HG03039 (cell line): ENCODE data around the gene XRCC5.
A peak's percentile ranks its signal among the peaks of the same experiment; 100 is the strongest.
"Not testable (repeated sequence)": the region's sequence is repeated elsewhere in the genome, so short reads cannot be mapped to it uniquely, and the experiment has no call there.

Source experiments
- ATAC-seq: cut with Tn5 transposase; IDR thresholded peaks from one replicate; pipeline ENCODE4 v1.9.1; 2021; ENCODE audit warnings: mild to moderate bottlenecking, moderate library complexity; ENCODE audit not compliant: unreplicated experiment

XRCC5 gene

DNA sequence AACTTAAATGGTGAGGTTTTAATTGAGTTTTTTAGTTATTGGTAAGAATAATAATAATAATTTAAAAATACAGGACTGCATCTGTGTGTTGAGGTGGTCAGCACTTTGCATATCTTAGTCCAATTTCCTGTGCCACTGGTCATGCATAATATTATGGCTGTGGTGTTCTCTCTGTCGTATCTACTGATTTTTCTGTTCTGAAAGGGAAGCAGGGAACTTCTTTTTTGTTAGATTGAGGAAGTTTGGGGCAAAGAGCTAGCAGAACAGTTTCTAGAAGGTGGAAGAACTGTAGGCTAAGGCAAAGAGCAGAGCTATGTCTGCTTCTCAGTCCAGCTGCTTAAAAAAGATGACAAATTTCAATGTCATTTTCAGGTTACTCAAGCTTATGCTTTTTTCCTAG, 74.3 kb downstream of the XRCC5 start:
- ATAC-seq, result no peak

- no peak for ATAC-seq
Measured at GRCh38 chr2:216188559-216188850, 79.4 kb downstream of the XRCC5 start.

GRCh38 chr2:216188956-216189355, 79.8 kb downstream of the XRCC5 start:
- ATAC-seq, result no peak

DNA sequence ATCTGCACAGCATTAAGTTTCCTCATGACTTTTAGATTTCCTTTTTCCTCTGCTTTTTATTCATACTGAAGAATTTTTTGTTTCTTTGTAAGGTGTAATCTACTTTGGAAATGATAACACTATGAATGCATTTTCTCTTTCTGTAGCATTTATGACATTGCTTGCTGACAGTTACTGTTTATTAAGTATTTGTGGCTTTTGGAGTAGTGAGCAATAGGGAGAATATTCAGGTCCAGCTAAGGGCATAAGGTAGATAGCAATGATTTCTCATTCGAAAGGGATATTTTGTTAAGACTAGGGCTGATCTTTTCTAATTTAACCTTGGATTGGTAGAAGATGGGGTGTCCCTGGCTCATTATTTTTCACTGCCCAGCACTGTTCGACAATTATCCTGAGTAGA, 80.3 kb downstream of the XRCC5 start:
- ATAC-seq, result no peak

- no peak for ATAC-seq
Measured at GRCh38 chr2:216192181-216192580, 83.0 kb downstream of the XRCC5 start.

DNA sequence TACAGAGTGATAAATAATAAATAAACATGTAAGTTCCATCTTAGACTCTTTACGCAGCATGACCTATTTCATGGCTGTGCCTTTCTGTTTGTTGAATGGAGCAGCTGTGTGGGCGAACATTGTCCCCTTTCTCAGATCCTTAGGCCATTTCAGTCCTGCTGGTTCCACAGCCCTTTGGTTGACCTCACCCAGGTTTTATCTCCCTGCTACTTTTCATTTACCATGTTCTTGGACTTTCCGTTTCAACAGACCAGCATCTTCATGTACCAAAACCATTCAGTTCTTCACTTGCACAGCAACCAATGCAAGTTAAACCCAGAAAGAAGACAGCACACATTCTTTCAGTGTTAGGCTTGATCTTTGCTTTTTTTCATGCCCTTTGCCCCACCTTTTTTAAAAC, 83.8 kb downstream of the XRCC5 start:
- no peak for ATAC-seq

GRCh38 chr2:216194013-216194412, 84.9 kb downstream of the XRCC5 start:
- ATAC-seq, result no peak

DNA sequence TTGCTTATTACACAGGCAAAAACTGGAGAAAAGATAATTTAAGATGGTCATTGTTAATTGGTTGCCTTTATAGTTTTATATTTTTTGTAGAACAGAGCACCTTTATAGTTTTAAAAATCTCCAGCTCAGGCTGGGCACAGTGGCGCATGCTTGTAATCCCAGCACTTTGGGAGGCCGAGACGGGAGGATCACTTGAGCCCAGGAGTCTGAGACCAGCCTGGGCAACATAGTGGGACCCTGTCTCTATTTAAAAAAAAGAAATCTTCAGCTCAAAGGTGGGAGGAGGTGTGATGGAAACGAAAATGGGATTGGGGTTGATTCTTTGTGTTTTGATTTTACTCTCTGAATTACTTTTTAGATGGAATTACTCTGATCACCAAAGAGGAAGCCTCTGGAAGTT, 85.4 kb downstream of the XRCC5 start:
- ATAC-seq, result no peak

- no peak for ATAC-seq
Measured at GRCh38 chr2:216195565-216196029, 86.4 kb downstream of the XRCC5 start.

DNA sequence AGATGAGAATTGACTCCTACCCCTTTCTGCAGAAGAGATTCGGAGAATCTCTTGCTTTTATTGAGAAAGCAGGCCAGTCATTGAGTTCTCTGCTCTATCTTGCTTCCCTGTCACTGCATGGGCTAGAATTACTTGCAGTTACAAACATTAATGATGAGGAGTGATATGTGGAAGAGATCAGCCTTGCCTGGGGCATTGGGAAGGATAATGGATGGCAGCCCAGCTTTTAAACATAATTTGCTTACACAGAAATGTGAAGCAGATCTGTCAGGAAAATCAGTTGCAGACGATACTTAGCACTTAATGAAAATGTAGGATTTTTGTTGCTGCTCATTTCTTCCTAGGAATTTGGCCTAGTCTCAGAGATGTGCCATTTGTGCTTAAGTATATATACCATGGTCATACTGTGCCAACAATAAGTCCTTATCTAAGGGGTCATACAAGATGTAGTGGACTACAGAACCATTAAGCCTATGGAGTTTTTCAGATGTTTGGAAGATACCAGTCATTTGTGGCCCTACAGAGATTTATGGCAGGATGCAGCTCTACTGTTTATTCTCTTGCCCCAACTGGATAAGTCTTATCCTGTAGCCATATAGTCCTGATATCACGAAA, 92.7 kb downstream of the XRCC5 start:
- ATAC-seq, result no peak

DNA sequence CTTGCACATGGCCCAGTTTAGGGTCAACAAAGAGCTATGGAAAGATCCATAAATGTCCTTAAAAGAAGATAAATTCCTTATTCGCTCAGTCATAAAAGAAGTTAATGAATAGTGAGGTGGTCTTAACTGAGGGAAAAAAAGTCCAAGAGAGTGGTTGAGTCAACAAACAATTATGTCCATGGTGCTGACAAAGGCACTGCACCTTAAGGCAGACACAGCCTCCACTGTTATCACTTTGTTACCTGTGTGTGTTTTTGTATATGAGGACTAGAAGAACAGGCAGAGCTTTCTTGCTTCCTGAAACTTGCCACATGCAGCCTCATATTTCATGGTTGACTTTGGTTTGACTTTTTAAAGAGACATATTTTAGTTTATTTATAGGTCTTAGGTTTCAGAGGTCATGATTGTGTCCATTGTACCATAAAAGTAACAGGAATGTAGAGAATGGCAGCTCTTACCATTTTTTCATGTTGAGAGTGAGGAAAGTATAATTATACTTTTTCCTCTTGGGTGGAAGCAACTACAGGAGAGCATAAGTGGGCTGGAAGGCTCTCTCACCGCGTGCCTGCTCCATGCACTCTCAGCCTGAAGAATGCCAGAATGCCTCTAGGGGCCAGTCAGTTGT, 93.6 kb downstream of the XRCC5 start:
- no peak for ATAC-seq

DNA sequence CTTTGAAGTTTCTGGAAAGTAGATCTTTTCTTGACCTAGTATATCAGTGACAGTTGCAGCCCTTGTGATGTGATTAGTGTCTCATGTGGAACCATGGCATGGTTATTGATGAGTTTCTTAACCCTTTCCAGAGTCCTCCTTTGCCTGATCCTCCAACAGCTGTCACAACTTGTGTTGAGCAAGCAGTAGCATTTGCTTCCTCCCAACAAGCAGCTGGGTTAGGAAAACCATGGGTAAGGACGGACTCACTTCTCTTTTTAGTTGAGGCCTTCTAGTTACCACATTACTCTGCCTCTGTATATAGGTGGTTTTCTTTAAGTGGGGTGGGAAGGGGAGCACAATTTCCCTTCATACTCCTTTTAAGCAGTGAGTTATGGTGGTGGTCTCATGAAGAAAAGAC, 96.3 kb downstream of the XRCC5 start:
- ATAC-seq, result peak; percentile 3

DNA sequence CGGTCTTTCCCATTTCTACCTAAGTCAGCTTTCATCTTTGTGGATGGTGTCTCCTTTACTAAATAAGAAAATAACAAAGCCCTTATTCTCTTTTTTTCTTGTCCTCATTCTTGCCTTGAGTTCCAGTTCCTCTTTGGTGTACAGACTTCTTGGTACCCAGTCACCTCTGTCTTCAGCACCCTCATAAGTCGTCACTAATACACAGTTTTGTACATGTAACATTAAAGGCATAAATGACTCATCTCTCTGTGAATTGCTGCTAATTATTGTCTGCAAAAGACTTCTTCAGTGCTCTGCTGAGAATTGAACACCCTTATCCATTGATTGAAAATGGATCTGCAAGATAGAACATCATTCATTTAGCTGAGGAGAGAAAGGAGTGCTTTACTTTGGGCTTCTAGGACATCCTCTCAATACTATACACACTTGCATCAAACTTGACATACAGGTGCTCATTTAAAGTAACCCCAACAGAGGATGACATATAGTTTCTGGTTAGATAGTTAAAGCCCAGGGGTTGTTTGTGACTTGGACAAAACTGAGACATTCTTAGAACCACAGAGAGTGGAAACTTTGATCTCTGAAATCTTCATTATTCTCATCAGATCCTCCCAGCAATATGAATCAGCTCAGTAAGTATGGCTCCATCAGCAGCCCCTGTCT, 97.0 kb downstream of the XRCC5 start:
- peak; percentile 84 for ATAC-seq

GRCh38 chr2:216206821-216207220, 97.7 kb downstream of the XRCC5 start:
- ATAC-seq, result peak; percentile 42

DNA sequence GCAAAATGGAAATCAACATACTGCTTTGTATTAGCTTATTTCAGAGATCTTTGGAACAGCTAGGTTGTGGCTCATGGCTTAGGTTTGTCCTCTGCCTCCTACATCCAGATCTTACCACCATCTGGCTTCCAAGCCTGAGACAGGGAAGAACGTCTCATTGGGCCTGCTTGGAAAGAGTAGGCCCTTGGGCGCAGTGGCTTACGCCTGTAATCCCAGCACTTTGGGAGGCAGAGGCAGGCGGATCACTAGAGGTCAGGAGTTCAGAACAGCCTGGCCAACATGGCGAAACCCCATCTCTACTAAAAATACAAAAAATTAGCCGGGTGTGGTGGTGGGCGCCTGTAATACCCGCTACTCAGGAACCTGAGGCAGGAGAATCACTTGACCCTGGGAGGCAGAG, 99.5 kb downstream of the XRCC5 start:
- not testable (repeated sequence) for ATAC-seq

DNA sequence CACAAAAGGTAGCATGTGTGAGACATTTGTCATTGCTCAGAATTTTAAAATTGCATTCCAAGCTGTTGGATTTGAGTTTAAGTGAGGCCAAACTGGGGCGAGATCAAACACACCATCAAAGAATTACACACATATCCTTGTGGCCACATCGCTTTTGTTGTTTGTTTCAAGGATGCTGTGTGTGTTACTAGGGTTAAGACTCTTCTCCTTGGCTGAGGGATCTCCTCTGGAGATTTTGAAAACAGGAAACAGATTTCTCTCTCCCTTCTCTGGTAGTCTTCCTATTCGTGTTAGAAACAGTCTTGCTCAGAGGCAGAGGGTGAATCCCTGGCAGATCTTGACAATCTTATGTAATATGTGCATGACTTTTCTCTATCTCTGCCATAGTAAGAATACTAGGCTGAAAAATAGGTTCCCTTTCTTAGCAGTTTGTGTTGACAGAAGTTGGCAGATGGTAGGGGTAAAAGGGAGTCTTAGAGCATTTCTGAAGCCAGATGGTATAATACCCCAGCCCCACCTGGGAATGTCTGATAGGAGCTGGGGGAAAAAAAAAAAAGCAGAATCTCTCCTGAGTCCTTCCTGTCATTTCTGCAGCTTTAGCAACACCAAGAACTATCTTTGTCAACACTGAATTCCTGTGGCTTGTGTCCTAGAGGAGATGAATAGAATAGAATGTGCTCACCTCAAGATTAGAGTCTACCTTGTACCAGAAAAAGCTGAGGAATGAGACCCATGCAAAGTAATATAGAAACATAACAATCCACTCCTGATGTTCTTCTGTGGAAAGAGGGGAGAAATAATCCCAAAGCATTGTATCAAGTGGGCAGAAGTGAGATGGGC, 101.8 kb downstream of the XRCC5 start:
- ATAC-seq, result no peak

- no peak for ATAC-seq
Measured at GRCh38 chr2:216211614-216212145, 102.5 kb downstream of the XRCC5 start.

- no peak for ATAC-seq
Measured at GRCh38 chr2:216214768-216215167, 105.6 kb downstream of the XRCC5 start.

GRCh38 chr2:216215658-216216390, 106.7 kb downstream of the XRCC5 start:
- no peak for ATAC-seq
